HG03521 (cell line): ENCODE data around the gene PCDH15.

Experiments used
- ATAC-seq: cut with Tn5 transposase; IDR thresholded peaks from one replicate; pipeline ENCODE4 v1.9.1; 2021; ENCODE audit warnings: mild to moderate bottlenecking, moderate library complexity; ENCODE audit not compliant: unreplicated experiment

The PCDH15 gene

DNA sequence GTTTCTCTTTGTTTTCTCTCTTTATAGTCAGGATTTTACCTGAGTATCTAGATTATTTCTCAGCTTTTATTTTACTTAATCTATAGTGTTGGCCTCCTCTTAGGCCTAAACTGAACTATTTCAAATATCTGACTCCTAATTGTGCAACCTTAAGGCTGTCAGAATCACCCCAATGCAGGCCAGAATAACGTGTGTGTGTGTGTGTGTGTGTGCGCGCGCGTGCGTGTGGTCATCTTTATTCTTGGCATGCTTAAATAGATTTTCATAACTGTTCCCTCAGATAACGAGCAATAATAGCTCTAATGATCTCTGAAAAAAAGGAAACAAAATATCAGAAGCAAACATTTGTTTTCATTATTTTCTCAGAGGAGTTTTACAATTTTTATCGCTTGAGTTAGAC lies 92.4 kb downstream of the PCDH15 start:
- no peak for ATAC-seq

DNA sequence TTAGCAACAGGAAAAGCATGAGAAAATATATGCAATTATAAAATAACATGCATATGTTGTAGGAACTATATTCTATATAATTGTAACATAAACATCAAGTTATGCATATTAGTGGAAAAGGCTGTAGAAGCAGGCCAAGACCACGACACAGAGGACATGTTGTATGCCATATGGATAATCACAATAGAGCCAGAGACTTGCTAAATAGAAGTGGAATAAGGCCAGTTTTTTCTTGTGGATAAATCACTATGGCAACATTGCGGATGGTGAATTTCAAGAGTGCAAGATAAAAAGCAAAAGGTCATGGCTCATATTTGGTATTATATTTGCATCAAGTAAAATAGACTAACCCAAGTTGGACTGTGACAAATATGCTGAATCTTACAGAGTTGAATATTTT lies 93.0 kb downstream of the PCDH15 start:
- no peak for ATAC-seq

DNA sequence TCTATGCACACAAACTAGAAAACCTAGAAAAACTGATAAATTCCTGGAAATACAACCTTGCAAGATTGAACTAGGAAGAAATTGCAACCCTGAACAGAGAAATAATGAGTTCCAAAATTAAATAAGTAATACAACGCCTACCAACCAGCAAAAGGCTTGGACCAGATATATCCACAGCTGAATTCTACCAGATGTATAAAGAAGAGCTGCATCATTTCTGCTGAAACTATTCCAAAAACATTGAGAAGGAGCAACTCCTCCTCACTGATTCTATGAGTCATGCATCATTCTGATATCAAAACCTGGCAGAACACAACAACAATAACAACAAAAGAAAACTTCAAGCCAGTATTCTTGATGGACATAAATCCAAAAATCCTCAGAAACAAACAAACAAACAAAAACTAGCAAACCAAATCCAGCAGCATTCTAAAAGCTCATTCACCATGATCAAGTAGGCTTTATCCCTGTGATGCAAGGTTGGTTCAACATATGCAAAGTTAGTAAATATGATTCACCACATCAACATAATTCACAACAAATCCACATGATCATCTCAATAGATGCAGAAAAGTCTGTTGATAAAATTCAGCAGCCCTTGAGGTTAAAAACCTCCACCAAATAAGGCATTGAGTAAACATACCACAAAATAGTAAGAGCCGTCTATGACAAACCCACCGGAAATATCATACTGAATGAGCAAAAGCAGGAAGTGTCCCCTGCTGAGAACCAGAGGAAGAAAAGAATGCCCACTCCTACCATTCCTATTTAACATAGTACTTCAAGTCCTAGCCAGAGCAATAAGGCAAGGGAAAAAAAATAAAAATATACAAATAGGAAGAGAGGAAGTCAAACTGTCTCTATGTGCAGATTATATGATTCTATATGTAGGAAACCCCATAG lies 98.2 kb downstream of the PCDH15 start:
- ATAC-seq: no peak

DNA sequence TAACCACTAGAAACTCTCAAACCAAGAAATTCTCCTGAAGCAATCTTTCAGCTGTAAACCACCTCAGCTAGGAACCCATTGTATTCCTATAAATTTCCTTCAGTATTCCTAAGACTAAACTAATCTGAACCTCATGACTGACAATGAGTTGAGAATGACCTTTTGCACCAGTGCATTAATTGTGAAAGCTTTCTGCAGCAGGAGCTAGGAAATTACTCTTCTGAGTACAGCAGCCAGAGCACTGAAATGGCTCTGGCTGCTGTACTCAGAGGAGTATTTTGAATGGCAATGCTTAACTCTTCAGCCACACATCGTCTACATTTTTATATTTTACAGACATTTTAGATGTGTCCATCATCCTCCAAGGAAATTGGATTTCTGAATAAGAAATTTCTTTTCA lies 109.7 kb downstream of the PCDH15 start:
- ATAC-seq: no peak

DNA sequence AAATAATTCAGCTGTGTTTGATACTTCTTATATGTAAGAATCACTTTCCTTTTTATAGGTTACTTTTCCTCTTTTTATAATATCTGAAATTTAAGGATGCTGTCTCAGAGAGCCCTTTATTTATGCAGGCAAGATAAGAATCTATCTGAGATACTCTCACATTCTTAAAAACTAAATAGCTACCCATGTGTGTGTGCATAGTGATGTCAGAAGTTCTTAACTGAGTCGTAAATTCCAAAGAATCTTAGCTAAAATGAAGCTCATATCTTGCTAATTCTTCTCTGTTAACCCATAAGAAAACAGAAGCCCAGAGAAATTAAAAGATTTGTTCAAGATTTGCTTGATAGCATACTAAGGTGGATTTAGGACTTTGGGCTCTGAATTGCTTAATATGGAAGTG lies 118.5 kb downstream of the PCDH15 start:
- no peak for ATAC-seq

DNA sequence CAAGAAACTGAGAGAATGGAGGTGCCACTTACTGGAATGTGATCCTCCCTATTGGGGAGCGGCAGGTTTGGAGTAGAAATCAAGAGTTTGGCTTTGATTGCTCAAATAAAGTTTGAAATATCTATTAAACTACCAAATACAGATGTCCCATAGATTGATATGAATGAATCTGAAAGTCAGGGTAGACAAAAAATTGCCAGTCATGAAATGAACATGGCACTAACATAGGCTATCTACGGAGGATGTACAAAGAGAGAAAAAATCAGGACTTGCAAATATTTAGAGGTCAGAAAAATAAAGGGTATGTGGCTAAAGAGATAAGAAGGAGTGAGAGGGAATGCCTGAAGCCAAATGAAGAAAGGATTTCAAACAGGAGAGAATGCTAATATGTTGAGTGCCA lies 119.9 kb downstream of the PCDH15 start:
- ATAC-seq: no peak

DNA sequence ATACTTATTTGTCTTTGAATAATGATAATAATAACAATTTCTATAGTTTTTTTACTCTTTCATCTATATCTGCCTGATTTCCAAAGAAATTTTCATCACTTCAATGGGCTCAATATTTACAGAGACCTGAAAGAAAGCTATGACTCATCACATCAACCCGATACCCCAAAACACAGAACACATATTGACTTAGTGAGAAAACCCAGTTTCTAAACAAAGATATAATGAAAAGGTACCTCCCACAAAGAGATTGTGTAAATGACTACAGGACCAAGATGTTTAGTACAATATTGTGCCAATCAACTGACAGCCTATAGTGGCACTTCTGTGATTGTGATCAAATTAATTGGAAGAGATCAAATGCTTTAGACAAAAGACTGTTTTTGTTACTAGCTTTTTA lies 133.9 kb downstream of the PCDH15 start:
- ATAC-seq: no peak

DNA sequence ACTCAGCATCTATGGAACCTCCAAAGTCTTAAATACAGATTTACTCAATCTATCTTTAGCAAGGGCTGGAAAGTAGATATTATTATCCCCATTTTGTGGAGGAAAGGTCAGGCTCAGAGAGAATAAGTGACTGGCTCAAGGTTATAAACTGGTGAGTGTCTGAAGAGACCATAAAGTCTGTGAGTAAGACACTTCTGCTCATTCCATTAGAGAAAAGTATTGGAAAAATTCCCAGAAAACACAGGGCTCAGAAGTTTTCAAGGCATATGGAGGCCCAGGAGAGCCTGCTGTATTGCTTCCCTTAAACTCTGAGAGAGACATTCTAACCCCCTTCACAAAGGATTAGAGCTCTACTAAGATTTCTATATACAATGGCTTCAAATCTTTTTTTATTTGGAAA lies 134.8 kb downstream of the PCDH15 start:
- ATAC-seq: no peak

DNA sequence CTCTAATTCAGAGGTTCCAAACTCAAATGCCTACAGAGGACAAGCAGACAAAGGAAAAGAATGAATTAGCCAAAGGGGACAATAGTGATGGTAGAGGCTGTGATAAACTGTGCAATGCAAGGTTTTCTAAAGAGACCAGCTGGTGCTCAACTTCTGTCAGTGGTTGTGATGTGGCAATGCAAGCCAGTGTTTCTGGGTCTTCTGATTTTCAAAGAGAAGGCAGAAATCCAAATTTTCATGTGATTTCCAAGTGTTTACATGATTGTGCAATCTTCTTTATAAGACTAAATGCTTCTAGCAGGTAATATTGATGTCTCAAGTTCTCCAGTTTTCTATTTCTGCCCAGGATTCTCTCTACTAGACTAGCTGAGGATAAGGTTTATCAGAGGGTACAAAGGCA lies 135.9 kb downstream of the PCDH15 start:
- ATAC-seq: no peak

DNA sequence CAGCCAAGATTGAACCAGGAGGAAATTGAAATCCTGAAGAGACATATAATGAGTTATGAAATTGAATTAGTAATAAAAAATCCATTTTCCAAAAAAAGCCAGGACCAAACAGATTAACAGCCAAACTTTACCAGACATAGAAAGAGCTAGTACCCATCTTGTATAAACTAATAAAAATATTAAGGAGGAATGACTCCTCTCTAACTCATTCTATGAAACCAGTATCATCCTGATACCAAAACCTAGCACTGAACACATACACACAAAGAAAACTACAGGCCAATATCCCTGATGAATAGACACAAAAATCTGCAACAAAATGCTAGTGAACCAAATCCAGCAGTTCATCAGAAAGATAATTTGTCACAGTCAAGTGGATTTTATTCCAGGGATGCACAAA lies 140.6 kb downstream of the PCDH15 start:
- no peak for ATAC-seq

DNA sequence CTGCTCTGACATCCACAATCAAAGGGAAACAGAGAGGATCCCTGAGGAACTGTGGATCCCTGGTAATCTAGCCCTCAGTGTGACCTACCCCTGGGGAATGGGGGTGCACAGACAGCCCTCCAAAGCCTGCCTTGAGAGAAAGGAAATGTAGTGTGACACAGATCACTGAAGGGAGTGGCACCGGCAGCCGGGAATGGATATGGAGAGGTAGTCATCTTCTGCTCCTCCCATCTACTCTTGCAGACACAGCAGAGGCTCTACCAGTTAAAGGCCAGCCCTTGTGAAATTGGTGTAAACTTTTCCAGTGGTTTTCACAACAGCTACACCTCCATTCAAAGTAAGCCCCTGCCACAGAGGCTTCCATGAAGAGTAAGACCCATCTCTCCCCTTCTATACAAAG lies 144.4 kb downstream of the PCDH15 start:
- ATAC-seq: no peak

DNA sequence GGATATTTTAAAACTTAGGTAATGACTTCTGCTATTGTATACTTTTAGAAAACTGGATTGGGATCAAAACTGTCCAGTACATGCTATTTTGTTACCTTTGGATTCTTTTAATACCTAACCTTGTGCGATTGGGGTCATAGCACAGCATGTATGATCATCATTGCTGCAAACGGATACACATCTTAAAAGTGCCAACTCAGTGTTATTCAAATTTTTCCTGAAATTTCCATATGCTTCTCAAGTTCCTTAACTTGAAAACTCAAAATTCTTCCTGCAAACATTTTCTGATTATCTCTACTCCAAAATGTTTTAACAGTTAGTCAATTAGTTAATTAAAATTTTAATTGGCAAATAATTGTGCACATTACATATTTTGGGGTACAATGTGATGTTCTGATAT lies 147.5 kb downstream of the PCDH15 start:
- ATAC-seq: no peak

DNA sequence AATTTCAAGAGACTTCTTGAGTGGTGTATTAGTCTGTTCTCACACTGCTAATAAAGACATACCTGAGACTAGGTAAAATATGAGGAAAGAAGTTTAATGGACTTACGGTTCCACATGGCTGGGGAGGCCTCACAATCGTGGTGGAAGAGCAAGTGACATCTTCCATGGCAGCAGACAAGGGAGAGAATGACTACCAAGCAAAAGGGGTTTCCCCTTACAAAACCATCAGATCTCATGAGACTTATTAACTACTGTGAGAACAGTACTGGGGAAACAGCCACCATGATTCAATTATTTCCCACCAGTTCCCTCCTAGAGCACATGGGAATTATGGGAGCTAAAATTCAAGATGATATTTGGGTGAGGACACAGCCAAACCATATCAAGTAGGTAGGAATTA lies 150.5 kb downstream of the PCDH15 start:
- ATAC-seq: no peak

DNA sequence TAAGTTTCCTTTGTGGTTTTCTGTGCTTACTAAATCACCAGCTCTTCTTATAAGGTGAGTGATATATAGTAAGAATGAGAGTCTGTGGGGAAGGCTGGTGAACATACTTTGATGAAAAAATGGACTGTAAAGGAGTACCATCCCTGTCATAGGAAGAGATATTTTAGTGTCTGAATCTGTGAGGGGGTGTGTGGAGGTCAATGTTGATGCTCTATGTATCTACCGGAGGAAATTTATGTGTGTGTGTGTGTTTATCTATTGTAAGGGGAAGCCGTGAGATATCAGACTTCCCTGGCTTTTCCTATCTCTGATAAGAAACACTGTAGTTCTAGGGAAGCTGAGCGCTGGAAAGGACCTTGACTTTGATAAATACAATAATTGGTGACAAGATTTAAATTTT lies 179.0 kb downstream of the PCDH15 start:
- no peak for ATAC-seq

DNA sequence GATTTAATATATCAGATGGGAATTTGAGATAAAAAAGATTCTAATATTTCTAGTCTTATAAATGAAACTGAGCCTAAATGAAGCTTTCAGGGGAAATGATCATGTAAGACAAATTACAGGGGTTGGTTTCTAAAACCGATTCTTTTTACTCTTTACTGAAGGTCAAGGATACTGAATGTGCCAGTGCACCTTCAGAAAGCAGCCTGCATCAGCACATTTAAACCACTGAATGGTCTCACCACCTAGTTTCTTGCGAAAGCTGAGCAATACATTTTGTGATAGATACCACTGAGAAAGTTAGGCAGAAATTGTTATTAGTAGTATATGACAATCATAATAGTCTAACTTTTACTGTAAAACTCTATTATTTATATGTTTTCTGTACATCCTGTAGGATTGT lies 180.7 kb downstream of the PCDH15 start:
- ATAC-seq: no peak

DNA sequence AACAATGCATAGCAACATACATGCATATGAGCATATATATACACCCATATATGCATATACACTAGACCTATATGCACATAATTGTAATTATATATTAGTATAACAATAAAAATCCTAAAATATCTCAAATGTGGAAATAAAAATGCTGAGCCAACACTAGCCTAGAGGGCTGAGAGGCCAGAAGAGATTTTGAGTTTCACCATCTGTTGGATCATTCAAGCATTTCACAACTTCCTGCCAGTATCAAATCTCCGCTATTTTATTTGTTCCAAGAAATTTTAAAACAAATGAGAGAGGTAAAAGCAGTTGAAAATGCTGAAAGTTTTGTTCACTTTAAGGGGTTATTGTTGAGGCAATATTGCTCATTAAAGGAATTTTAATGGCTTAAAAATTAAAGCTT lies 187.0 kb downstream of the PCDH15 start:
- ATAC-seq: no peak

DNA sequence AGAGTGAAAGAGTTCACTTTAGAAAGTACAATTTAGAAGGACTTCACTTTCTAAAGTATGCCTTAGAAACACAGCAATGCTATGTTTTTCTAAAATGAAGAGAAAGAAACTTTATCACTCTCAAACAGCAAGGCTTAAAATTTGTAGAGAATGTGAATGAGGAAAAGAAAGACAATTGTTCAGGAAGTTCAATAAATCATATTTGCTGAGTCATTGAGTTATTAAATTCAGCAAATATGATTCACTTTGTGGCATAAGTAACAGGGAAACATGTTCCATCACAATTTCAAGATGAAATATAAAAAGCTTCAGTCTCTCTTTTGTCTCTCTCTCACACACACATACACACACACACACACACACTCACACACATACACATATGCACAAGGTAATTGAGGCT lies 187.9 kb downstream of the PCDH15 start:
- ATAC-seq: no peak

DNA sequence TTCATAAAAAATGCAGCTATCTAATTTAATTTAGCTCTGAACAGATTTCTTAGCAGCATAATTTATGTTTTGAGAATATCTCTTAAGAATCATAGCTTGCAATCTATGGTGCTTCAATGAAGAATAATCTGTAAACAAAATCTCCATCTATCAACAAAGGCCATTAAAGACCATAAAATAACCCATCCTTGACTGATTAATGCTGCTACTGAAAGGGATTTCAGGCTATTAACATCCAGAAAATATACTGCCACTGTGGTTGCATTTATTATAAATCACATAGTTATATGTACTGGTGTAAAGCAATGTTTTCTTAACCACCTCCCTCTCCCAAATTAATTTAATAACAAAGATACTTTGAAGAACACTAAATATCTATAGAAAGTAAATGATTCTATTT lies 191.6 kb downstream of the PCDH15 start:
- no peak for ATAC-seq

DNA sequence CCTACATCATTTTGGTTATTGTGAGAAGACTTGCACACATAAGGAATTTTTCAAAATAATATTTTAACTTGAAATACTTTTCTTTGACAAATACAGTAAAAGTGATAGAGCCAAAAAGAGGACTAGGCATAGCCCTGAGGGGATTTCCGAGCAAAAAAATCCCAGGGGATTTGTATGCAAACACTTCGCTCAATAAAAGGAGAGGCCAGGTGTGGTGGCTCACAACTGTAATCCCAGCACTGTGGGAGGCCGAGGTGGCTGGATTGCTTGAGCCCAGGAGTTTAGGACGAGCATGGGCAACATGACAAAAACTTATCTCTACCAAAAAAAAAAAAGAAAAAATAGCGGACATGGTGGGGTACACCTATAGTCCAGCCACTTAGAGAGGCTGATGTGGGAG lies 193.0 kb downstream of the PCDH15 start:
- no peak for ATAC-seq

DNA sequence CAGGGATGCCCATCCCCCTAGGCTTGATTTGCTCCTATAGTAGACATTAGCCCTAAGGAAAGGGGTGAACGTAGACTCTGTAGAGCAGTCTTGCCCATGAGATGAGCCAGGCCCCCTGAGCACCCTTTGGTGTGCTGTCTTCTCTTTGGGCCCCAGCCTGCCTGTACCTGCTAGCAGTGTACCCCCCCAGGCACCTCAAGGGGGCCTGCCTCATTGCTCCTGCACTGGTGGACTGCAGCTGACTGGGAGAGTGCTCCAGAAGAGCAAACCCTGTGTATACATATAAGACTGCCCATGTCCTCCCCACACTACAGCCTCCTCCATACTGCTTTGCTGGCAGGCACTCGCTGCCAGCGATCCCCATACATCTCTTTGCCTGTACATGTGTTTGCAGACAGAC lies 206.7 kb downstream of the PCDH15 start:
- no peak for ATAC-seq

DNA sequence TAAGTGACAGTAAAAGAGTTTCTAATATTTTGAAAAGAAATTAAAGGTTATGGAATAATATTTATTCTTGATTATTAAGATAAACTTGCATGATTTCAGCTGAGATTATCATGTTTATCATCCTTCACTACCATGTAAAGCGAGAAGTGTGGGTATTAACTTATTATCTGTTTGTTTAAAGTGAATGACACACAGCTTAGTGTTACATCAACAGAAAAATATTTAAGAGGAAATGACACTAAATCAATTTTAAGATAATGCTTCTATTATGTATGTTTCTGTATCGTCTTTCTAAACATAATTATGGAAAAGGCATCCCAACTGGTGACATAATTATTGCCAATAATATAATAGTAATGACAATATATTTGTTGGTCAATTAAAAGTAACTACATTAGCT lies 213.1 kb downstream of the PCDH15 start:
- no peak for ATAC-seq

DNA sequence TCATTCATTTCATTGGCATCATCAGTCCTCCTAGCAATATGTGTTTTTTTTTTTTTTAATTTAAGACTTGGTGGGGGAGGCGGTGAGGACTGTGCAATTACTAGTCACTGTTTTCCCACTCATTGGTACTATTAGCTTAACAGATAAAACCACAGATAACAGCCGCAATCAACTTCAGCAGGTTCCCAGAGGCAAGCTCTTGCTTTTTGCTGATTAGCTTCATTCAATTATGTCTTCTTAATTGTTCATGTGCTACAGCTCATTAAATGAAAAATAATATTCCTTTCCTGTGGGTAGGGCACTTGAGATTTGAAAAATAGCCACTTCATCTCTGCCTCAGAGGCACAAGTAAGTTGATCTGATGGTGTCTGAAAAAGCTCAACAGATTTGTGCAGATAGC lies 215.5 kb downstream of the PCDH15 start:
- ATAC-seq: no peak

DNA sequence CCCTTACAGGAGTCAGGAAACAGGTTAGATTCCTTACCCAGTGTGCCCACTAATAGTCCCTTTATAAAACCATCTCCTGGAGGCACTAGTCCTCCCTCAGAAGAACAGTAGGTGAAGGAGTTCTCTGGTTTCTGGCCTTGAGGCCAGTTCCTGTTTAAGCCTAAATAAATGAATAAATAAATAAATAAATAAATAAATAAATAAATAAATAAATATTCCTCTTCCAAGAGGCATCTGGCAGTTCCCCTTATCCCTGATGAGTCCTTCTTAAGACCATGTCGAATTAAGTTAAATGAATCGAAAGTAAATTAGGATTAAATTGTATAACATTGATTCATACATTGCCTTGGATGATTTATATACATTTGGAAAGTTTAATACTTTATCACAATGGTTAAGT lies 223.3 kb downstream of the PCDH15 start:
- no peak for ATAC-seq
